Muscle of leg (tissue), 11 donors: ENCODE measurements around the gene ARID1A. TPM values are rescaled to one million over a fixed set of nuclear protein-coding genes. Genes with fewer than 3 reads are reported as not detected.
A peak's percentile ranks its signal among the peaks of the same experiment; 100 is the strongest.

ENCODE experiments used
- DNase-seq: peaks from one replicate; pipeline ENCODE4 v3.0.0; 2013
- H3K27ac ChIP-seq: one replicate; pipeline ENCODE4 v1.5.1; 2013; ENCODE audit warnings: mild to moderate bottlenecking, low read length, control low read depth
- H3K27me3 ChIP-seq: one replicate; pipeline ENCODE4 v1.6.1; 2013; ENCODE audit warnings: low read length; ENCODE audit not compliant: control insufficient read depth, insufficient read depth
- H3K36me3 ChIP-seq: one replicate; pipeline ENCODE4 v1.6.1; 2013; ENCODE audit warnings: low read length; ENCODE audit not compliant: control insufficient read depth, insufficient read depth
- H3K4me1 ChIP-seq: one replicate; pipeline ENCODE4 v1.6.1; 2013; ENCODE audit warnings: low read length; ENCODE audit not compliant: control insufficient read depth, insufficient read depth
- H3K4me3 ChIP-seq: one replicate; pipeline ENCODE4 v1.5.1; 2013; ENCODE audit warnings: low read length, control low read depth
- H3K9me3 ChIP-seq: replicated peaks from 2 replicates; pipeline ENCODE4 v1.6.1; 2013; ENCODE audit warnings: low read depth, low read length; ENCODE audit not compliant: control insufficient read depth
- WGBS: methylation state at CpG from one replicate; pipeline ENCODE4 v1.1.5; 2013; ENCODE audit warnings: missing lambda C conversion rate; ENCODE audit not compliant: insufficient coverage; 5-methylcytosine and 5-hydroxymethylcytosine counted together
- polyA plus RNA-seq, 8 donors: library from polyadenylated mRNA; unstranded; fragments of 120-200 nt; gene quantifications; one replicate each; pipeline versions ENCODE4 v1.2.1 to v1.2.3, GENCODE V29; 2013; ENCODE audit warnings: inconsistent platforms in 1 of 8, low replicate concordance in 1 of 8; ENCODE audit not compliant: insufficient read length in 8 of 8, insufficient read depth in 1 of 8
- total RNA-seq: library from RNA; stranded (reverse); fragments of 120-200 nt; gene quantifications from one replicate; pipeline ENCODE4 v1.2.4, GENCODE V29; 2013

ARID1A gene
- total and polyA plus RNA-seq, 9 donors: 22.1 to 63.5 (median 44.6) TPM

DNA sequence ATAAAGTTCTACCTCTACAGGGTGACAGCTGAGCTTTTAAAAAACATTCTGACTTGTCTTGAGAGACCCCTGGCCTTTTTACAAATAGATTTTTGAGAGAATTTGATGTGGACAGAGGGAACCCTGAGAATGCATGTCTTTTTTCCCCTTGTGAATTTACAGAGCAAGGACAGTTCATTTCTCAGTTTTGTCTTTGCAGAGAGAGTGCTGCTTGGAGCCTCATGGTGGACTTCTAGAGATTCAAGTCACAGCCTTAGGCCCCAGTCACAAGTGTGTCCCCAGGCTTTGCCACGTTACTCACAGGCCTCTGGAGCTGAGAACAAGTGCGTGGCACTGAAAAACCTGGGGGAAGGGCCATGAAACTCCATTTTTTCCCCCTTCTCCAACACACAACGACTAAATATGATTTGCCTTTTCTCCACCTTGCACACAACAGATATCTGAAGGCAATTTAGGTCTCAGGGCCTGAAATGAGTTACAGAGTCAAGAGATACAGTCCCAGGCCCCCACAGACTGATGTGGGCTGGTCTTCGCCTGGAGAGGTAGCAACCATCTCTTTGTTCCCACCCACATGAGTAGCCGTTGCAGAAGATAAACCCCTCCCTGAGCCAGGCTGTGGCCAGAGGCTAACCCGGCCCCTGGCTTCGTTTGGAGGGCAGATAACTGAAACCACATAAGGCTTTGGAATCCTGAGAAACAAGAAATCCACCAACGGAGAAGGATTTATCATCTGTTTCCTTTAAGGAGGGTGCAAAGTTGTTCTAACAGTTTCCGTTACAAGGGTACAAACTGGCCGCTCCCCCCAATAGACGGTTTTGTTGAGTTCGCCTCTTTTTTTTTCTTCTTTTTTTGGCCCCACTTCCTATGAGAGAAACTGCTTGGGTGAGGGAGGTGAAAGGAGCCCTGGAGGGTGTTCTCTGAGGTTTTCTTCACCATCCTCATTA is 90.9 kb downstream of the ARID1A start:
- Histone ChIP-seq H3K4me1 (peaks cover 50% of the 10 kb centered on the region), H3K4me3 (peak overlapping the region; percentile 92), H3K9me3 (no peaks in the 10 kb centered on the region), H3K27ac (peak overlapping the region; percentile 99), H3K36me3 (peaks cover 9% of the 10 kb centered on the region), H3K27me3 (no peaks in the 10 kb centered on the region)
- WGBS: no CpG with 5 or more reads among the region's 12 CpGs
- peak; percentile 91 for DNase-seq

GRCh38 chr1:26787381-26787705 is 91.5 kb downstream of the ARID1A start:
- 0% methylated on average over 7 of the region's 11 CpGs for WGBS
- H3K27me3 ChIP-seq: no peaks in the 10 kb centered on the region
- H3K36me3 ChIP-seq: peaks cover 9% of the 10 kb centered on the region
- peaks cover 50% of the 10 kb centered on the region for H3K4me1 ChIP-seq
- no peaks in the 10 kb centered on the region for H3K9me3 ChIP-seq
- no peak for DNase-seq
- peak overlapping the region; percentile 92 for H3K4me3 ChIP-seq
- peak overlapping the region; percentile 99 for H3K27ac ChIP-seq

- Histone ChIP-seq H3K4me1 (peaks cover 50% of the 10 kb centered on the region), H3K36me3 (peaks cover 9% of the 10 kb centered on the region), H3K4me3 (peak within 1 kb of the TSS; percentile 92), H3K9me3 (no peaks in the 10 kb centered on the region), H3K27ac (peak within 1 kb of the TSS; percentile 99), H3K27me3 (no peaks in the 10 kb centered on the region)
- peak; percentile 95 for DNase-seq
- WGBS: under 1% methylated on average over 57 of the region's 63 CpGs
Measured at GRCh38 chr1:26787706-26788514, 92.1 kb downstream of the ARID1A start, which contains the start of gene PIGV. Gene PIGV, plus strand, starts transcription at chr1:26787950. Its CDS starts 2,866 bp downstream, at chr1:26790816.

- H3K27me3 ChIP-seq: no peaks in the 10 kb centered on the region
- DNase-seq: no peak
- no peaks in the 10 kb centered on the region for H3K9me3 ChIP-seq
- H3K4me1 ChIP-seq: peaks cover 50% of the 10 kb centered on the region
- 6% methylated on average over 9 of the region's 10 CpGs for WGBS
- peaks cover 14% of the 10 kb centered on the region for H3K36me3 ChIP-seq
- H3K4me3 ChIP-seq: peak overlapping the region; percentile 92
- H3K27ac ChIP-seq: peak overlapping the region; percentile 99
Measured at GRCh38 chr1:26788515-26788785, 92.6 kb downstream of the ARID1A start.

DNA sequence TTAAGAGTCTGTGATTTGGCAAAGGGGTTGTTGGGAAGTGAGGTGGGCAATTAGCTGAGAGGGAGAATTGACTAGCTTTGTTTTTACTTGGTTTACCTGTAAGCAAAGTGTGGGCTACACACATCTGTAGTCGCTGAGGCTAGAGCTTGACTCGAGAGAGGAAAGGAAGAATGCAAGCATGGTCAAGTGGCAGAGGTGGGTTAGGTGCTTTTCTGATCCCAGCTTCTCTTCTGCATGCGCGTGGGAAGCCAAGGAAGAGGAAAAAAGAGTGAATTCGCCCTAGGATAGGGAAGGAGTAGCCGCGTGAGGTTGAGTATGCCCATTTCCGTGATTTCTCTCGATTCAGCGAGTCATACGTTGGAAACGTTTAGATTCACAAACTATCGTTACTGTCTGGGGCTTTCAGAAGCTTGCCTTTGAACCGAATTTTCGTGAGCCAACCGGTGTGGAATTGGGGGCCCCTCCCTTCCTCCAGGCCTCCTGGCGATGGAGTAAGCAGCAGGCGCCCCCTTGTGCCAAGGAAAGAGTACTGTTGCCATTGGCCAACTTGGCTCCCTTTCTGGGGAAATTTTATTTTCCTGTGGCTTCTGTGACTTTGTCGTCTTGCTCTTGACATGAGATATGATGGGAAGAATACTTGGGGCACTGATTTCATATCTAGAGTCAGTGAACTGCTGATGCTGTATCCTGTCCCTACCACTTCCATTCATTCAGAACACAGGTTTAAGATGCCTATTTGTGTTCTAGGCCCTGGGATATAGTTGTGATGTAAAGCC is 93.2 kb downstream of the ARID1A start:
- H3K4me1 ChIP-seq: peaks cover 46% of the 10 kb centered on the region
- no peaks in the 10 kb centered on the region for H3K27me3 ChIP-seq
- H3K9me3 ChIP-seq: no peaks in the 10 kb centered on the region
- peak overlapping the region; percentile 99 for H3K27ac ChIP-seq
- peak overlapping the region; percentile 92 for H3K4me3 ChIP-seq
- DNase-seq: peak; percentile 95
- WGBS: 4% methylated on average over 15 of the region's 19 CpGs
- peaks cover 16% of the 10 kb centered on the region for H3K36me3 ChIP-seq

GRCh38 chr1:26789612-26789865 is 93.7 kb downstream of the ARID1A start:
- Histone ChIP-seq H3K27ac (no peak overlapping the region), H3K9me3 (no peaks in the 10 kb centered on the region), H3K36me3 (peaks cover 19% of the 10 kb centered on the region), H3K4me1 (peaks cover 42% of the 10 kb centered on the region), H3K27me3 (no peaks in the 10 kb centered on the region), H3K4me3 (no peak overlapping the region)
- WGBS: no CpG with 5 or more reads among the region's 3 CpGs
- DNase-seq: no peak

DNA sequence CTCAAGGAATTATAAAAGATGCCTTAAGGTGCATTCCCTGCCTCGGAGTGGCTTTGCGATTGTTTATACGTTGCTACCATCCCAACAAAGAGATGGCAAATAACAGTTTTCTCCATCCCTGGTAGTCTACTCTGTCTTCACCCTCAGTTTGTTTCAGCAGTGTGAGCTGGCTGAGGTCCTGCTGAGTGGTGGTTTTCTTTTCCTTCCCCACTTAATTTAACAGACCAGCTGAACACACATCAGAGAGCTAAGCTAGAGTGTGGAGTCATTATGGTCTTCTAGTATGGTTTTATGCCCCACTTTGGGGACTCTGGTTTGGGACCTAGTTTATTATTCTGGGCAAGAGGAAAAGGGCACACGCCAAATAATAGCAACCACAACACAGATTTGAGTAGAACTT is 94.1 kb downstream of the ARID1A start:
- H3K27ac ChIP-seq: no peak overlapping the region
- no CpG with 5 or more reads among the region's 4 CpGs for WGBS

DNA sequence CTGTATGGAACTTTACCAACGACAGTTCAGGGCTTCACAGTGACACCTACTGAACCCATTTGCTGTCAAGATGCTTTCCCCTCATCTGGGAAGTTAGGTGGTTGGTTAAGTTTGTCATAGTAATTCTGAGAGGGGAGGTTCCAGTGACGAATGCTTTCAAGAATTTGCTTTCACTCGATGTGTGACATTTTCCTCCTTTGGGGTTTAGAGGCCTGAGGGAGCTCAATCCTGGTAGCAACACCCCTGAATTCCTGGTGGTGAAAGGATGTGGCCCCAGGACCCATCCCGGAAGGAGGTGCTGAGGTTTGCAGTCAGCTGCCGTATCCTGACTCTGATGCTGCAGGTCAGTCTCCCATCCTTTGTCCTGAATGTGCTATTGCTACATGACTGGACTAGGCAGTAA is 94.7 kb downstream of the ARID1A start:
- no peak for DNase-seq
- no peaks in the 10 kb centered on the region for H3K9me3 ChIP-seq
- H3K27ac ChIP-seq: no peak overlapping the region
- 59% methylated on average over 3 of the region's 5 CpGs for WGBS
- H3K36me3 ChIP-seq: peaks cover 27% of the 10 kb centered on the region
- H3K27me3 ChIP-seq: no peaks in the 10 kb centered on the region
- H3K4me3 ChIP-seq: no peak overlapping the region
- peaks cover 36% of the 10 kb centered on the region for H3K4me1 ChIP-seq

More for the DNA sequence above, 94.1 kb downstream of the ARID1A start:
- Histone ChIP-seq H3K9me3 (no peaks in the 10 kb centered on the region), H3K27me3 (no peaks in the 10 kb centered on the region), H3K4me1 (peaks cover 41% of the 10 kb centered on the region), H3K4me3 (no peak overlapping the region), H3K36me3 (peaks cover 23% of the 10 kb centered on the region)
- no peak for DNase-seq

GRCh38 chr1:26791148-26791547 is 95.3 kb downstream of the ARID1A start:
- Histone ChIP-seq H3K4me1 (peaks cover 30% of the 10 kb centered on the region), H3K4me3 (no peak overlapping the region), H3K9me3 (no peaks in the 10 kb centered on the region), H3K36me3 (peaks cover 27% of the 10 kb centered on the region), H3K27ac (no peak overlapping the region), H3K27me3 (no peaks in the 10 kb centered on the region)
- no peak for DNase-seq
- WGBS: 100% methylated on average over 1 of the region's 6 CpGs

GRCh38 chr1:26791626-26792025 is 95.8 kb downstream of the ARID1A start:
- no peaks in the 10 kb centered on the region for H3K9me3 ChIP-seq
- no peak for DNase-seq
- H3K4me1 ChIP-seq: peaks cover 26% of the 10 kb centered on the region
- peaks cover 27% of the 10 kb centered on the region for H3K36me3 ChIP-seq
- no peak overlapping the region for H3K4me3 ChIP-seq
- no peak overlapping the region for H3K27ac ChIP-seq
- no peaks in the 10 kb centered on the region for H3K27me3 ChIP-seq
- WGBS: 29% methylated on average over 1 of the region's 3 CpGs
